ENCODE measurements around the gene ZNF491.

GRCh38 chr19:11759805-11760204, 38.5 kb upstream of the ZNF491 start:
- TF ChIP-seq RAD21 (IDR thresholded peaks at IDR 0.05; ENCODE audit: low read depth) (no peak), MAX (IDR thresholded peaks at IDR 0.05) (no peak), EP300 (IDR thresholded peaks at IDR 0.05; ENCODE audit: borderline replicate concordance) (no peak), ZBTB7A (IDR thresholded peaks at IDR 0.05; ENCODE audit: low read depth) (no peak), CREB1 (IDR thresholded peaks at IDR 0.05; ENCODE audit: low read depth) (no peak)
